Adrenal gland (tissue), 5 donors: ENCODE results near the gene PDIA2.
"Not testable (repeated sequence)": the region's sequence is repeated elsewhere in the genome, so short reads cannot be mapped to it uniquely, and the experiment has no call there.

Experiments used
- POLR2A ChIP-seq, 2 donors: fragments of 450-650 bp; IDR thresholded peaks; one replicate each; pipeline ENCODE4 v1.6.1; 2017; ENCODE audit warnings: antibody characterized with exemption in 2 of 2, mild to moderate bottlenecking in 2 of 2, moderate library complexity in 1 of 2
- TF ChIP-seq, protein P1 (sequence below), 6 experiments: fragments of 450-650 bp in 4 of 6; fragments of 200-600 bp in 2 of 6; sonication (generic) in 1 of 6; IDR thresholded peaks; 1 replicate in 5 of 6; 2 replicates in 1 of 6; pipeline versions ENCODE4 v1.5.1 to v1.8.0; 2016 to 2021; ENCODE audit warnings: antibody characterized with exemption in 6 of 6, mild to moderate bottlenecking in 2 of 6, moderate library complexity in 1 of 6
- donor health status: DM: no; HTN: no; CAD: no.

DNA sequence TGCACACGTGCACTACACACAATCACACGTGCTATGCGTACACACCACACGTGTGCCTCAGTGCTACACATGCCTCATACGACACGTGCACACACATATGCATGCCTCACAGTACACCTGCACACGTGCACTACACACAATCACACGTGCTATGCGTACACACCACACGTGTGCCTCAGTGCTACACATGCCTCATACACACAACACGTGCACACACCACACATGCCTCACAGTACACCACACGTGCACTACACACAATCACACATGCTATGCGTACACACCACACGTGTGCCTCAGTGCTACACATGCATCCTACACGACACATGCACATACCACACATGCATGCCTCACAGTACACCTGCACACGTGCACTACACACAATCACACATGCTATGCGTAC lies 15.4 kb upstream of the PDIA2 start:
- TF ChIP-seq, protein P1, sequence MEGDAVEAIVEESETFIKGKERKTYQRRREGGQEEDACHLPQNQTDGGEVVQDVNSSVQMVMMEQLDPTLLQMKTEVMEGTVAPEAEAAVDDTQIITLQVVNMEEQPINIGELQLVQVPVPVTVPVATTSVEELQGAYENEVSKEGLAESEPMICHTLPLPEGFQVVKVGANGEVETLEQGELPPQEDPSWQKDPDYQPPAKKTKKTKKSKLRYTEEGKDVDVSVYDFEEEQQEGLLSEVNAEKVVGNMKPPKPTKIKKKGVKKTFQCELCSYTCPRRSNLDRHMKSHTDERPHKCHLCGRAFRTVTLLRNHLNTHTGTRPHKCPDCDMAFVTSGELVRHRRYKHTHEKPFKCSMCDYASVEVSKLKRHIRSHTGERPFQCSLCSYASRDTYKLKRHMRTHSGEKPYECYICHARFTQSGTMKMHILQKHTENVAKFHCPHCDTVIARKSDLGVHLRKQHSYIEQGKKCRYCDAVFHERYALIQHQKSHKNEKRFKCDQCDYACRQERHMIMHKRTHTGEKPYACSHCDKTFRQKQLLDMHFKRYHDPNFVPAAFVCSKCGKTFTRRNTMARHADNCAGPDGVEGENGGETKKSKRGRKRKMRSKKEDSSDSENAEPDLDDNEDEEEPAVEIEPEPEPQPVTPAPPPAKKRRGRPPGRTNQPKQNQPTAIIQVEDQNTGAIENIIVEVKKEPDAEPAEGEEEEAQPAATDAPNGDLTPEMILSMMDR (IDR thresholded peaks at IDR 0.05): not testable (repeated sequence)
- not testable (repeated sequence) for TF ChIP-seq POLR2A (IDR thresholded peaks at IDR 0.05)
